Spleen (tissue), 7 donors: ENCODE measurements around the gene NAA15.

Experiments
- CTCF ChIP-seq, 11 experiments: fragments of 200-600 bp in 7 of 11; fragments of 450-650 bp in 4 of 11; sonication (generic) in 4 of 11; IDR thresholded peaks in 8 of 11; conservative IDR thresholded peaks in 3 of 11; 1 replicate in 7 of 11; 2 replicates in 4 of 11; pipeline versions ENCODE4 v1.4.0 to v1.8.0; 2016 to 2021; ENCODE audit warnings: antibody characterized with exemption in 11 of 11, inconsistent platforms in 4 of 11, mild to moderate bottlenecking in 1 of 11
- POLR2A ChIP-seq, 3 donors: fragments of 450-650 bp; IDR thresholded peaks; one replicate each; pipeline ENCODE4 v1.5.1; 2017; ENCODE audit warnings: antibody characterized with exemption in 3 of 3, mild to moderate bottlenecking in 1 of 3
- donor health status: DM: no; HTN: no; CAD: no; lungs with moderate emphysema.
- donor health status: DM: no; HTN: no; CAD: no.
- donor health status: DM: no; HTN: no; CAD: no.

- no peak for TF ChIP-seq POLR2A (IDR thresholded peaks at IDR 0.05)
- no peak for TF ChIP-seq CTCF (IDR thresholded peaks at IDR 0.05 in 8 of 11, conservative IDR thresholded peaks at IDR 0.05 in 3 of 11)
Observed at GRCh38 chr4:139419388-139419914, 118.1 kb downstream of the NAA15 start.
